CMK (cell line): Measurements from ENCODE around the gene VHLL.
A peak's percentile ranks its signal among the peaks of the same experiment; 100 is the strongest.

Experiments used
- DNase-seq: peaks from one replicate; pipeline ENCODE4 v3.0.0-alpha.2; 2010; ENCODE audit warnings: low read depth

VHLL gene

DNA sequence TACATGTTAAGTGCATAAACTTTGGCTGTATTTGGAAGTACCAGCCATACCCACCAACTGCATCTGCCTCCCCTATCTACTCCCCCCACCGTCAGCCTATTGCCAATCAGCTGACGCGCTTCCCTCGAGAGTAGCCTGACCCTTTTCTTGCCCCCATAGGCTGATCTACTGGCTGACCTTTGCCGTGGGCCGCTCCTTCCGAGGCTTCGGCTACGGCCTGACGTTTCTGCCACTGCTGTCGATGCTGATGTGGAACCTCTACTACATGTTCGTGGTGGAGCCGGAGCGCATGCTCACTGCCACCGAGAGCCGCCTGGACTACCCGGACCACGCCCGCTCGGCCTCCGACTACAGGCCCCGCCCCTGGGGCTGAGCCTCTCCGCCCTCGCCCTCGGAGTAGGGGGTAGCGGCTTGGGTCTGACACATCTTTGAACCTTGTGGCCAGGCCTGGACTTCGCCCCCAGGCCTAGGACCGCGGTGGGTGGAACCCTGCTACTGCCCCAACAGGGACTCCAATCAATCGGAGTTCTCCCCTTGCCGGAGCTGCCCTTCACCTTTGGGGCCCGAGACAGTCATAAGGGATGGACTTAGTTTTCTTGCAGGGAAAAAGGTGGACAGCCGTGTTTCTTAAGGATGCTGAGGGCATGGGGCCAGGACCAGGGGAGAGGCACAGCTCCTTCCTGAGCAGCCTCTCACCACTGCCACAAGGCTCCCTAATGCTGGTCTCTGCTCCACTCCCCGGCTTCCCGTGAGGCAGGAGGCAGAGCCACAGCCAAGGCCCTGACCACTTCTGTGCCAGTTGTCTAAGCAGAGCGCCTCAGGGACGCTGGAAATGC, 7.7 kb downstream of the VHLL start:
- no peak for DNase-seq

DNA sequence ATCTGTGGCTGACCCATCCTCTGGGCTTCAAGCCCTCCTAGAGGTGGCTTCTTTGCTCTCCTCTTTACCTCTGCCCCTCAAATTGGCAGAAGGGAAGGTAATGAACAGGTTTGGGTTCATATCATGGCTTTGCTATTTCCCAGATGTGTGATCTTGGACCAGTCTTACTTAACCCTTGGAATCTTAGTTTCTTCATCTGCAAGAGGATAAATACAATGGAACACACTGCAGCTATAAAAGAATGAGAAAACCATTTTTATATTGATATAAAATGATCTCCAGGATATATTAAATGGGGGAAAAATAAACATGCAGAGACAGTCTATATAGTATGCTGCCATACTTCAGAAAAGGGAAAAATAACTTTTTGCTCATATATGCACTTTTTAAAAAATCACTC, 9.2 kb downstream of the VHLL start:
- no peak for DNase-seq

DNA sequence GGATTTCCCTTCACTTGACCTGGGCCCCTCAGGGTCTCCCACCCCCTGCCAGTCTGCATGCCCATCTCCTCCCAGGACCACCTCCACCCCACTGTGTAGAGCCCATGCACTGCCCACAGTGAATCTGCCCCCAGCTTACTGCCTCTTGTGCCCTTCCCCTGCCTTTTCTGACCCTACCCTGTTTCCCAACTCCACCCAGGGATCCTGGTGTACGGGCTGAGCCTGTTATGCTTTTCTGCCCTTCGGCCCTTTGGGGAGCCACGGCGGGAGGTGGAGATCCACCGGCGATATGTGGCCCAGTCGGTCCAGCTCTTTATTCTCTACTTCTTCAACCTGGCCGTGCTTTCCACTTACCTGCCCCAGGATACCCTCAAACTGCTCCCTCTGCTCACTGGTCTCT, 13.0 kb downstream of the VHLL start:
- no peak for DNase-seq

DNA sequence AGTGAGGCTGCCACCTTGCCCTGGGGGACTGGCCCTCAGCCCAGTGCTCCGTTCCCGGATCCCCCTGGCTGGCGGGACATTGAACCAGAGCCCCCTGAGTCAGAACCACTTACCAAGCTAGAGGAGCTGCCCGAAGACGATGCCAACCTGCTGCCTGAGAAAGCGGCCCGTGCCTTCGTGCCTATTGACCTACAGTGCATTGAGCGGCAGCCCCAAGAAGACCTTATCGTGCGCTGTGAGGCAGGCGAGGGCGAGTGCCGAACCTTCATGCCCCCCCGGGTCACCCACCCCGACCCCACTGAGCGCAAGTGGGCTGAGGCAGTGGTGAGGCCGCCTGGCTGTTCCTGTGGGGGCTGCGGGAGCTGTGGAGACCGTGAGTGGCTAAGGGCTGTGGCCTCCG, 13.7 kb downstream of the VHLL start:
- DNase-seq, result no peak

DNA sequence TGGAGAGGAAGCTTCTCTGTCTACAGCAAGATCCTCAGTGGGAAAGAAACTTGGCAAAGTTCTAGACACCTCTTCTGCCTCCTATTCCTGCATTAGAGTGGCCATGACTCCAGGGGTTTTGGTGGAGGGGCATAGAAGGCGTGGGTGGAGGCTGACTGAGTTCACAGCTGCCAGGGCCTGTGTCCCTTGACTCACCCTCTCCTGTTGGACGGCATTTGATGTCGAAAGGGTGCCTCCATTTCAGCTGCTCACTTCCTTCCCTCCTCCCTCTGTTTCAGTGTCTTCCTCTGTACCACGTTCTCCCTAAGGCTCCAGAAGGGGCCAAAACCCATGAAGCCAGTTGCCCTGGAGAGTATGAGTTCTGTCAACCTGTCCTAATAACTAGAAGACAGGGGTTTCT, 14.3 kb downstream of the VHLL start:
- no peak for DNase-seq

DNA sequence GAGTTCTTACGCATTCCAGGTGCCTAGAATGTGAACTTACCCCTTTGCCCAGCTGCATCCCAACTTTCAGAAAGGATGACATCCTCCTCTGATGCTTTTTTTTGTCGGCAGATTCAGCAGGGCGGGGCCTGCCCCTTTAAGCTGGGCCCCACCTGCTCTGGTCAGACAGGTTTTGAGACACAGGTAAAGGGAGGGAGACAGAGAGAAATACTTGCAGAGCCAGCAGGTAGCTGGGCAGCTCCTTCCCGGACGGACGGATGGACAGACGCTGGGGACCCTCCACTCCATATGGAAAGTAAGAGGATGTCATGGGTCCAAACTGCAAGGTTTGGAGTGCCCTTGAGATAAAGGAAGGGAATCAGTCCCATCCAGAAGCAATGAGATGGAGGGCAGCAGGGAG, 15.0 kb downstream of the VHLL start, which contains the start of gene TMEM79:
TSS of gene TMEM79 (plus strand) at position 214 of the 400 bp plus-strand sequence. CDS start 902 bp downstream, outside the sequence.
- DNase-seq, result no peak

DNA sequence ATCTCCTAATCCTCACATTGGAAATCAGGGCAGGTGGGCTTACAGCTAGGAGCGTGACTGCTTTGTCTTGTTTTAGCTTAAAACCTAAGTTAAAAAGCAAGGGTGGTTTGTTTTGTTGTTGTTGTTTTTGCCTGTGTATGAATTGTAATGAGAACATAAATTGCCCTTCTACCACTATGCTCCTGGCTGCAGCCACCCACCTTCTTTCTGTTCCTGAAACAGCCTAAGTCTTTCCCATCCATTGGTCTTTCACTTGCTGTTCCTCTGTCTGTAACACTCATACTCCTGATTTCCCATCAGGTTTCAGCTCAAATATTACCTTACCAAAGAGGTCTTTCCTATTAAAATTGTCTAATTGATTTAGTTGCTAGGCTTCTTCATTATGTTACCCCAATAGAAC, 15.6 kb downstream of the VHLL start:
- DNase-seq, result no peak

DNA sequence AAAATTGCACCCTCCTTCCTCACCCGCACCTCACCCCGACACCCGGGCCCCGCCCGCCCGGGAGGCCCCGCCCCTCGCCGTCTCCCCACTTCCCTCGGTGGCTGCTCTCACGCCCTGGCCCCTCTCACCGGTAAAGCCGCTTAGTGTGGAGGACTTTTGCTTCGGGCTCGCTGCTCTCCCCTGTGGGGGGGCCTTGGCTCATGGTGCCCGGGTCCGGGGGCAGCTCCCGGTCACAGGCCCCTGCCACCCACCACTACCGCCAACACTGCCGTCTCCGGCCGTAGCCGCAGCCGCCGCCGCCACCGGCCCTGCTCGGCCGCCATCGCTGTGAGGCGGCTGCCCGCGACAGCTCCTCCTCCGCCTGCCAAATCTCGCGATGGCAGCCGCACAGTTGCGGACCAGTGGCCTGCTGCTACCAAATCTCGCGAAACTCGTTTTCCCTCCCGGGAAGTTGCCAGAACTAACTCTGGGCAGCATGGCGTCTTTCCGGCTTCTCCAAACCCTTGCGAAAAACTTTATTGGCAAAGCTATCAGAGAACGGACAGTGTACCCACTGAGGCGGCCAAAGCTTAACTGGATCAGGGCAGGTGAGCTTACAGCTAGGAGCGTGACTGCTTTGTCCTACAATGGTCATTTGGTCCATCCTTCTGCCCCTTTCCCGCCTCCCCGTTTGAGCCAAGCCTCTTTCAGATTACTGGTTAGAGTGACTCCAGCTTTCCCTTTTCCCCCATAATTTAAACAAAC, 16.5 kb downstream of the VHLL start, which contains the start of gene SMG5:
TSS of gene SMG5 (minus strand) at position 347 of the 744 bp plus-strand sequence. CDS start at position 202, 145 bp downstream.
- DNase-seq, result peak; percentile 81

DNA sequence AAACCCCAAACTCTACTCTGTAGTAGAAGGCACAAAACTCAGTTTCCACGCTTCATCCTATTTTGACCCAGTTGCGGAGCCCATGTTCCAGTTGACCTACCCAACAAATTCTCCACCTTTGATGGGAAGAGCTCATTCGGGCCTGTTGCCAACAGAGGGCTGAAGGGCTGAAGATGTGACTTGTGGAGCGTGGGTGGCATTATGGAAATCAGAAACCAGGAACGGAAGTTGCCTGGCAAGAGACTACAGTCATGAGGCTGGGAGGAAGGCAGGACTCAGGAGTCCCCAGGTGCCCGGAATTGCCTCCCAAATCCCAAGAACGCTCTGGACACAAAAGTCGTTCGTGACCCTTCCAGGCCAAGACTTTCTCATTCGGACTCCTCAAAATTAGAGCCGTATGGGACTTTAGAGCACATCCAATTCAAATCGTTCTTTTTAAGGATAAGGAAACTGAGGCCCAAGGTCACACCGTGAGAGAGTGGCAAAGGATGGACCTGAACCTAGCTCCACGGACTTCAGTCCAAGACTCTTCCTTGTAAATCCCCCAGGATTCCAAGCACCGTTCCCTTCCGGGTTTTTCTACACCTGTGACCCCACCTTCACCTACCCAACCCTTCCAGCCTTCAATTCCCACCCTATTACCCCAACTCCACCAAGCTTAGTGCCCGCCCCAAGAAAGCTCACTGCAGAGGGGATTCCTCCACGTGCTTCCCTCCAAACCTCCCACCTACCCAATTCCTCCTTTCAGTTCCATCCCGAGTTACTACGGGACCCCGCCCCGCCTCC, 17.2 kb downstream of the VHLL start:
- no peak for DNase-seq

DNA sequence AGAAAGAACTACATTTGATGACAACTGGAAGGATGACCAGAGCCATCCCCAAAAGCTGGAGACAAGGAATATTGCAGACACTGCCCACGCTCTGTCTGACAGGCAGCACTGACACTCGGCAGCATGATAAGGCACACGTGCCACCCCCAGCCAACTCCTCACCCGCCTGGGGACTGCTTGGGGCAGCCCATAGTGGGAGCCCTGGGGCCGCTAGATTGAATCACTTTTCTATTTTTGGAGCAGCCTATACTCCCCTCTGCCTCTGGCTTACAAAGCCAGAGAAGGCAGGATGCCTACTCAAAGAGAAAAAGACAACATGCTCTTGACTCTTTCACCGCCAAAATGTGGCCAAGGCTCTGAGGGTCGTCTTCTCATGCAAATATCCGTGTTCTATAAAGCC, 17.8 kb downstream of the VHLL start:
- no peak for DNase-seq

DNA sequence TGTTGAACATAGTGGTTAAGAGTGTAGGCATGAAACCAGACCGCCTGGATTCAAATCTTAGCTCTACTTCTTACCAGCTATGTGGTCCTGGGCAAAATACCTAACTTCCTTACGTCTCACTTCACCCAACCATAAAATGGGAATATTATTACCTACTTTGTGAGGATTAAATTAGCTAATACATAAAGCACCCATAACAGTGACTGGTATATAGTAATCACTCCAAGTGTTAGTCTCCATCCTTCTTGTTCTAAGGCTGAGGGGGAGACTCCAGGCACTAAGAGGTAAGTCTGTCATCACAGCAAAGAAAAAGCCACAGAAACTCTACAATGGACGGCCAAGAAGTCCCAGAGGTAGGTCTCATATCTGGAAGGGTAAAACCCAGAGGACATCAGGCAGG, 19.3 kb downstream of the VHLL start:
- DNase-seq, result no peak

DNA sequence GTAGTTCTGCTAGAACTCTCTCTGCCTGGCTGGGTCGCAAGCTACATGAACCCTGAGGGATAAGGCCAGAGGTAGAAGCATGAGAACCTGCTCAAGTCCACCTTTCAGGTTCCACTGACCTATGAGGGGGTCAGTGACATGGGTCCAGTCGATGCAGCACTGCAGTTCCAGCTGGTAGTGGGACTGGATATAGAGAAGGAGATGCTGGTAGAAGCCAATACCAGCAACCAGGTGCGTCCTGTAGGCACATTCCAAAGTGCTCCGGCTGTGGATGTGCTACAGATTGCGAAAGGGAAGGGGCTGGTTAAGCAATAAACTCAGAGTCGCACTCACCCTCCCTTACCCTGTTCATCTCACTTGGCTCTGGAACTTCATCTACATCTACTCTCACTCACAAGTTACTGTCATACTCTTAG, 22.1 kb downstream of the VHLL start:
- DNase-seq, result no peak

DNA sequence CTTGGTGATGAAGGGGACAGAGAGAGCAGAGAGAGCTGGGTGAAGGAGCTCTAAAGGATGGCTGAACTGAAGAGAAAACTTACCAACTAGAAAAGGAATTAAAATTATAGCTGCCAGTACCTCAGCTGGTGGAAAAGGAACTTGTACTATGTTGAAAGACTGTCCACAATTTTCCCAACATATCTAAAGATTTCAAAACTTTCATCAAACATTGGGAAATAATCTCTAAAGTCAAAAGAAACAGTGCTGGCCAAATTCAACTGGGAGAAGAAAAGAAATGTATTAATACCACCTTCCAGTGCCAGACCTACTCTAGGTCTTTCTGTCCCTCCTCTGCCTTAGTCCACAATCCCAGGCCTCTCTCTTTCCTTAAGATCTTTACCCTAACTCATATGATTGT, 22.6 kb downstream of the VHLL start:
- no peak for DNase-seq

DNA sequence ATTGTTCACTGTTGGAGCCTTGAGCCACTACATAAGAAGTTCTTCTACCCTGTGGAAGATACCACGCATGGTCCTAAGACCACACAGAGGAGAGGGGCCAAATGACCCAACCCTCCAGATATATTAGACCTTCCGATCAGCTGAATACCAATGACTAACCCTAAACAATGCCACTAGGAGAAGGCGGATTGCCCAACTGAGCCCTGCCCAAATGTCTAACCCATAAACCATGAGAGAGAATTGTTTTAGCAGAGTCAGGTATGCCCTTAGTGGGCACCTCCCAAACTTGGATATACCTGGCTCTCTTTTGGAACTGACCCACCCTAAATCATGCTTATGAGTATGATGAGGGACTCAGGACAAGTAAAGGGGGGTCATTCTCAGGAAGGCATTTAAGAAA, 28.8 kb downstream of the VHLL start:
- no peak for DNase-seq

DNA sequence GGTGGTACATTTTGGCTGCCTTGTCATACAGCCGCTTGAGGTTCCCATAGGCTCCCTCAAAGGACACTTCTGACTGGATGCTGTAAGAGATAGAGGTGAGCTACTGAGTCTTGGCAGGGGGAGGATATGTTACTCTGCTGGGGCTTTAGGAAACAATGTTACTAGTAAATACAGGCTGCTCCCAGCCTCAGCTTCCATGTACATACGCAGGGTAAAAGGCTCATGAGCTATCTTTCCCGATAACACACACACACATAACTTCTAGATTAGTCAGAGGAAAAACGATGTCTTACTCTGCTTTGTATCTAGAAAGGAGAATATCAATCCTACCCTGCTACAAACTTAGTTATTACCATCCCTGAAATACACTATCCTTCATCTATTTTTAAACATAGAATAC, 30.8 kb downstream of the VHLL start:
- DNase-seq, result no peak

DNA sequence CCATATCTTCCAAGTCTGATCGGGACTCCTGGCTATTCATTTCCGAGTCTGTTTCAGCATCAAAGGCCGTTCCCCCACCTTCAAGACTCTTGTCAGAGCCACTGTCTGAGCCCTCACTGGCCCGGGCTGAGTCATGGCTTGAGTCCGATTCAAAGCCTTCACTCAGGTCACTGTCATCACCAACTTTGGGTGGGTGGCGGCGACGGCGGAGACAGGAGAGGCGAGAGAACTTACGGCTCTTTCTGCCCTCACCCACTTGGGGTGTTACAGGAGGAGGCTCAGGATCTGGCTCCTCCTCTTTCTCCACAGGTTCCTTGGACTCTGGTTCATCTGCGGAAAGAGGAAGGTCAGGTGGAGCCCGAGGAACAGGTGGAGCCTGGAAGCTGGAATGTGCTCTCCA, 33.1 kb downstream of the VHLL start:
- DNase-seq, result no peak

DNA sequence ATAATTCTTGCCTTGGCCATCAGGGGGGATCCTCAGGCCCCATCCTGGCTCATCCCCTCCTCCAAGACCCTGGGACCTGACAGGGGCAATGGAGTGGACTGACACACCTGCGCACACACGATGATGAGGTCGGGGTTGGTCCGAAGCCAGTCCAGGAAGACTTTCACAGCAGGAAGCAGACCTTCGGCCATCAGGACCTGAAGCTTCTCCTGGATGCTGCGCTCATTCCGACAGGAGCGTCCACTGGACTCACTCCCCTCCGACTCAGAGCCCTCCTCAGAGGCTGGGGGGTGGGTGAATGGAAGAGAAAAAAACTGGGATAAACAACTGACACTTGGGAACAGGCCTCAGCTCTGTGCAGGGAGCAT, 35.8 kb downstream of the VHLL start:
- no peak for DNase-seq

DNA sequence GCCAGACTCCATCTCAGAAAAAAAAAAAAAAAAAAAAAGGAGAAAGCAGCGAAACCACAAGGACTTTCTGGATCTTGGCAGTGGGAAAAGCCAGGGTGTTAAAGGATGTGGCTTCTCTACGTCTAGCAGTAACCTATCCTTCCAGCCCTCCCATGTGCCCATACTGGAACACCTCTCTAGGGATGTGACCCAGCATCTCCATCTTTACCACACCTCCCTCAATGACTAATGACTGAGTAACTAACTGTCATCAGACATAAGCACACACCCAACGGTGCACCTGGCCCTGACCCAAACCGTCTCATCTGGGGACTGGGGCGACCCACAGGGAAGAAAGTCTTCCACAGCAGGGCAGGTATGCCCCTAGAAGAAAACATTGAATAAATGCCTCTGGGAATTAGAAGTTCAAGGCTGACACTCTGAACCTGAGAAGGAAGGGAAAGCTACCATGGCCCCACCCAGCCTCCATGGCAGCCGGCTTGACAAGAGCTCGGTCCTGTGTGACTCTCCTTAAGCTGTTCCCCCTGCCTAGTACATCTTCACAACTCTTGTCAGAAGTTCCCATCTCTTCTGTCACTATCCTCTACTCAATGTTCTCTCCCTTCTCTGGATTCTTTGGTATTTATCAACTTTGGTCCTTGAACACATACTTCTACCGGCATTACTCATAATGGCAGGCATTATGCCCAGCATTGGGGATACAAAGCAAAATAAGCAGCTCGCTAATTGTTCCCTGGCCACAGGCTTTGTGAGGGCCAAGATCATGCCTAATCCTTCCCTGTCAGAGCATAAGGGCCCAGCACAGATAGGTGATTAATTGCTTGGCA, 36.4 kb downstream of the VHLL start:
- DNase-seq, result no peak

DNA sequence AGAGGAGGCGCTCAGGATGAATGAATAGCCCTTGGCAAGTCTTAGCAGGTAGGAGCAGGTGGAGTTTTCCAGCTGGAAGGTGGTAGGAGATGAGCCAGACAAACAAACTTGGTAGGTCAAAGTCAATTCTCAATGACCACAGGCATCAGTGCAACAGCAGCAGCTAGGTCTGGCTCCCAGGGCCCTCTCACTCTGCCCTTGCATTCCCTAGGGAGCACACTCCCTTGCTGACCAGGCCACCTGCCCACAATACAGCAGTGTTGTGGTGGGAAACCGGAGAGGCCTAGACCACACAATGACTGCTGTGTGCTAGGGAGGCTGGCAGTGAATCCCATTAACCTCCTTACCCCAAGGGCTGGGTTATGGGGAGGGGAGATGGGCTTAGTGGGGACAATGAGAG, 38.2 kb downstream of the VHLL start:
- no peak for DNase-seq

DNA sequence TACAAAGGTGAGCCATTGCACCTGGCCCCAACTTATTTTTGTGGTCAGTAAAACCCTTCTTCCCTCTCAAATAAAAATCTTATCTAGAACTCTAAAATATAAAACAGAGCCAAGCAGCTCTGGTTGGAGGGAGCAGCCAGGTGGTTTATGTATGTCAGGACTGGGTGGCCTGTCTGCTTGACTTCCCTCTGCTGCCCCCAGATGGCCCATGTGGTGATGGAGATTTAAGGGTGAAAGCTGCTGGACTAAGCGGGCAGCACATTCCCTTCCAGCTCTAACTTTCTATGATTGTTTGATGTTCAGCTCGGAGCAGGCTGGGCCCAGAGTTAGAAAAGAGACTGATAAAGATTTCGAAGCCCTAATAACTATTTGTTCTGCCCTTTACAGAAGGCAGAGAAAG, 39.3 kb downstream of the VHLL start:
- no peak for DNase-seq

DNA sequence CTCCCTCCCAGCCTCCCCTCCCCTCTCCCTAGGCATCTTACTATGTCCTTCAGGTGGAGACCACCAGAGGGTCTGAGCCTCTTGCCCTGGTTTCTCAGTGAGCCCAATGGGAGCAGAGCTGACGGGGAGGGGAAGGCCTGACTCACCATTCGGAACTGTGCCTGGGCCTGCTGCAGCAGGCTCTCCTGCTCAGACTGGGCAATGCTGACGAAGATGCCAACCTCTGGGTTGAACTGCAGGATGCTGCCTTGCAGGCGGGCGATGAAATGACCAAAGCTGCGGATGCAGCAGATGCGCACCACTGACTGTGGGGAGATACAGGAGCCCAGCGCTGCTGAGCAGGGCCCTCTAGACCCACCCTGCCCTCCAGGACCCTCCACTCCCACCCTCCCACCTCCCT, 40.2 kb downstream of the VHLL start:
- DNase-seq, result no peak

DNA sequence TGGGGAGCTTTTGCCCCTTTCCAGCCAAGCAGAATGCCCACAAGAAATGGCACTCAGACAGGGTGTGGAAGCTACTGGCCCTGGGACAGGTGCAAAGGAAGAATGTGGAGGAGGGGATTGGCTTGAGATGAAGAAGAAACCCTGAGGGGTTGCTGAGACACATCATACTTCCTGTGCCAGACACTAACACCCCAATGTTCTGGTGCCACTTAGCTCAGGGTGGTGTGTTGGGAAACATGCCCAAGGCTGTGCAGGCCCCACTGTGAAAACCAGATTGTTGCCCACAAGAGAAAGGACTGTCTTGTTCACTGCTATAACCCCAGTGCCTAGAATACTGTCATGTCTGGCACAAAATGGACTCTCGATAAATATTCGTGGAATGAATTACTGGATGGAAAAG, 41.4 kb downstream of the VHLL start:
- no peak for DNase-seq
